SK-N-SH (cell line): ENCODE measurements around the gene C3orf22.

ENCODE experiments used
- CTCF ChIP-seq: fragments of 200-600 bp; sonication (generic); IDR thresholded peaks from 2 replicates; pipeline ENCODE4 v1.6.1; 2017; ENCODE audit warnings: antibody characterized with exemption, mild to moderate bottlenecking, moderate library complexity
- ELF1 ChIP-seq: IDR thresholded peaks from 2 replicates; pipeline ENCODE4 v1.4.0; 2012
- MAX ChIP-seq: IDR thresholded peaks from 2 replicates; pipeline ENCODE4 v1.4.0; 2012; ENCODE audit warnings: low read depth
- NRF1 ChIP-seq: IDR thresholded peaks from 2 replicates; pipeline ENCODE4 v1.6.1; 2012; ENCODE audit warnings: low read depth, mild to moderate bottlenecking, low read length
- REST ChIP-seq: IDR thresholded peaks from 2 replicates; pipeline ENCODE4 v1.6.1; 2012; ENCODE audit warnings: mild to moderate bottlenecking, low read depth, low read length, moderate library complexity
- TCF12 ChIP-seq: IDR thresholded peaks from 2 replicates; pipeline ENCODE4 v1.4.0; 2012
- USF2 ChIP-seq: fragments of 150-350 bp; IDR thresholded peaks from 2 replicates; pipeline ENCODE4 v1.6.1; 2017; ENCODE audit warnings: antibody characterized with exemption, low read length, low read depth, borderline replicate concordance
- YY1 ChIP-seq: IDR thresholded peaks from 2 replicates; pipeline ENCODE4 v1.4.0; 2012; ENCODE audit warnings: low read depth, mild to moderate bottlenecking

- TF ChIP-seq REST (no peak), CTCF (no peak), TCF12 (no peak), MAX (no peak), ELF1 (no peak), YY1 (no peak), NRF1 (no peak), USF2 (no peak)
These were observed 971 bp downstream of the C3orf22 start for GRCh38 chr3:126557761-126558160.
